Panc1 (cell line): Measurements from ENCODE around the gene BBIP1. TPM values are rescaled to one million over a fixed set of nuclear protein-coding genes. Genes with fewer than 3 reads are reported as not detected.
"Not testable (repeated sequence)": the region's sequence is repeated elsewhere in the genome, so short reads cannot be mapped to it uniquely, and the experiment has no call there.

Experiments used
- ATAC-seq: fragments of 200-7000 bp; cut with Tn5 transposase; 2 replicates; pipeline ENCODE4 v1.9.1; 2020; ENCODE audit warnings: mild to moderate bottlenecking, moderate library complexity
- BruUV-seq: library from RNA; stranded (reverse); fragments of 400-500 nt; replicated peaks from 2 replicates; lab custom pipeline; 2021; lab: Mats Ljungman, UMichigan
- CTCF ChIA-PET: fragments of 300-600 bp; sonication (Branson Sonifier 250); formaldehyde crosslinking; loops from one replicate; lab custom pipeline; 2022; ENCODE audit warnings: antibody characterized with exemption; lab: Charles Lee
- POLR2A ChIA-PET: fragments of 300-600 bp; sonication (Branson Sonifier 250); formaldehyde crosslinking; loops from one replicate; lab custom pipeline; 2022; ENCODE audit warnings: antibody characterized with exemption; lab: Charles Lee
- DNase-seq: peaks from one replicate; pipeline ENCODE4 v3.0.0-alpha.2; 2010; ENCODE audit warnings: low read depth, low spot score
- H3K27ac ChIP-seq: 2 replicates; pipeline ENCODE4 v1.5.1; 2011; ENCODE audit warnings: mild to moderate bottlenecking, low read length, inconsistent platforms
- H3K27me3 ChIP-seq: fragments of 200-500 bp; sonication (Bioruptor generic); 2 replicates; pipeline ENCODE4 v1.6.0; 2014; ENCODE audit warnings: low read length, inconsistent platforms; ENCODE audit not compliant: control insufficient read depth, insufficient read depth
- H3K36me3 ChIP-seq: fragments of 200-500 bp; sonication (Bioruptor generic); 2 replicates; pipeline ENCODE4 v1.5.1; 2014; ENCODE audit warnings: inconsistent platforms, mild to moderate bottlenecking, low read length, moderate library complexity; ENCODE audit not compliant: control insufficient read depth, insufficient read depth
- H3K4me1 ChIP-seq: 2 replicates; pipeline ENCODE4 v1.5.1; 2011; ENCODE audit warnings: inconsistent platforms, mild to moderate bottlenecking, low read length, moderate library complexity; ENCODE audit not compliant: control insufficient read depth, insufficient read depth
- H3K4me3 ChIP-seq, 2 experiments: 2 replicates each; pipeline ENCODE4 v1.5.1; 2011 to 2012; ENCODE audit warnings: low read depth in 2 of 2, low read length in 2 of 2, mild to moderate bottlenecking in 2 of 2, inconsistent platforms in 1 of 2, moderate library complexity in 1 of 2
- H3K9me3 ChIP-seq: fragments of 200-500 bp; sonication (Bioruptor generic); 2 replicates; pipeline ENCODE4 v1.5.1; 2014; ENCODE audit warnings: low read depth, mild to moderate bottlenecking, inconsistent platforms, low read length, moderate library complexity; ENCODE audit not compliant: control insufficient read depth, insufficient read depth
- POLR2AphosphoS5 ChIP-seq: IDR thresholded peaks from 2 replicates; pipeline ENCODE4 v1.6.1; 2012; ENCODE audit warnings: mild to moderate bottlenecking, low read depth, low read length, moderate library complexity
- SIN3A ChIP-seq: IDR thresholded peaks from 2 replicates; pipeline ENCODE4 v1.6.1; 2012; ENCODE audit warnings: low read depth, mild to moderate bottlenecking, low read length, moderate library complexity, borderline replicate concordance; ENCODE audit not compliant: insufficient read depth
- TCF7L2 ChIP-seq: IDR thresholded peaks from 2 replicates; pipeline ENCODE4 v1.6.1; 2011; ENCODE audit warnings: mild to moderate bottlenecking, low read depth, low read length, inconsistent platforms
- in situ Hi-C: cut with HindIII; loops from 2 replicates; pipeline ENCODE4 v1.10.0; 2016; ENCODE audit warnings: low sequenced_read_pairs, low pct_unique_long_range_greater_than_20kb
- intact Hi-C: fragments of 100-400 bp; cut with micrococcal nuclease; formaldehyde crosslinking; loops from one replicate; pipeline ENCODE4 v1.10.0; 2022; ENCODE audit not compliant: unreplicated experiment
- total RNA-seq: library from RNA; stranded (reverse); gene quantifications from one replicate; pipeline ENCODE4 v1.2.1, GENCODE V29; 2021; ENCODE audit not compliant: unreplicated experiment
- TF ChIP-seq, protein P1 (sequence below): fragments of 450-650 bp; IDR thresholded peaks from 2 replicates; pipeline ENCODE4 v1.5.1; 2017; ENCODE audit warnings: mild to moderate bottlenecking
- TF ChIP-seq, protein P2 (sequence below), 2 experiments: IDR thresholded peaks; 2 replicates each; pipeline ENCODE4 v1.6.1; 2011 to 2012; ENCODE audit warnings: low read depth in 2 of 2, control low read depth in 1 of 2, low read length in 1 of 2, mild to moderate bottlenecking in 1 of 2, moderate library complexity in 1 of 2; ENCODE audit not compliant: insufficient read depth in 1 of 2

BBIP1 gene
- total RNA-seq, 1 experiment from 2014 or later = 55.2 TPM

DNA sequence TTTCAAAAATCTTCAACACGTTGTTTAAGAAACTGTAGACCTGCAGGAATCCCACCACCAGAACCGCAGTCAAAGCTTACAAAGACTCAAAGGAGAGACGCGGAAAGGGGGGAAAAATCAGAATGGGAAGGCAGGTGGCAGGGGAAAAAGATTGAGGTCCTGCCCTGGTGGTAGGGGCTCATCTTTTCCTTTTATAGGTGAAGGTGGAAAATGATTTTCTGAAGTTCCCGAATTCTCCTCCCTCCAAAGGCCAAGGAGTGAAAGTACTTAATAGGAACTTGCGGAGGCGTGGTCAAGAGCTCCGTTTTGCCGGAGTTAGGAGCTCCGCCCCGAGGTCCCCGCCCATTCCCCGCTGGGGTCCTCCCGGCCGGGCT lies 724 bp downstream of the BBIP1 start:
- no TSS peak for BruUV-seq
- H3K9me3 ChIP-seq = no peaks in the 10 kb centered on the region
- DNase-seq (peak; percentile 79), ATAC-seq (no peak)
- intact Hi-C loops (no loop called here), in situ Hi-C loops (no loop called here)
- peaks cover 35% of the 10 kb centered on the region for H3K4me1 ChIP-seq
- H3K27ac ChIP-seq = peak overlapping the region; percentile 96
- peaks cover 6% of the 10 kb centered on the region; the same call in 1 of the 2 replicates for H3K36me3 ChIP-seq
- ChIA-PET CTCF (interaction anchor here (0.6 kb wide), 2 partner anchors 411 to 584 kb away, joined by 3 to 5 read pairs; no protein-coding TSS in a partner anchor), POLR2A (interaction anchor here (0.6 to 1.8 kb wide), 12 partner anchors 8 to 529 kb away, joined by 3 to 10 read pairs (median 4); partner anchors contain the start of gene PDCD4)
- peak overlapping the region; percentile 60 to 76 for H3K4me3 ChIP-seq
- H3K27me3 ChIP-seq = no peaks in the 10 kb centered on the region
- TF ChIP-seq SIN3A (no peak), TCF7L2 (no peak), POLR2AphosphoS5 (no peak)
- TF ChIP-seq, protein P1, sequence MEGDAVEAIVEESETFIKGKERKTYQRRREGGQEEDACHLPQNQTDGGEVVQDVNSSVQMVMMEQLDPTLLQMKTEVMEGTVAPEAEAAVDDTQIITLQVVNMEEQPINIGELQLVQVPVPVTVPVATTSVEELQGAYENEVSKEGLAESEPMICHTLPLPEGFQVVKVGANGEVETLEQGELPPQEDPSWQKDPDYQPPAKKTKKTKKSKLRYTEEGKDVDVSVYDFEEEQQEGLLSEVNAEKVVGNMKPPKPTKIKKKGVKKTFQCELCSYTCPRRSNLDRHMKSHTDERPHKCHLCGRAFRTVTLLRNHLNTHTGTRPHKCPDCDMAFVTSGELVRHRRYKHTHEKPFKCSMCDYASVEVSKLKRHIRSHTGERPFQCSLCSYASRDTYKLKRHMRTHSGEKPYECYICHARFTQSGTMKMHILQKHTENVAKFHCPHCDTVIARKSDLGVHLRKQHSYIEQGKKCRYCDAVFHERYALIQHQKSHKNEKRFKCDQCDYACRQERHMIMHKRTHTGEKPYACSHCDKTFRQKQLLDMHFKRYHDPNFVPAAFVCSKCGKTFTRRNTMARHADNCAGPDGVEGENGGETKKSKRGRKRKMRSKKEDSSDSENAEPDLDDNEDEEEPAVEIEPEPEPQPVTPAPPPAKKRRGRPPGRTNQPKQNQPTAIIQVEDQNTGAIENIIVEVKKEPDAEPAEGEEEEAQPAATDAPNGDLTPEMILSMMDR = peak; percentile 10; the same call in 1 of the 2 replicates
- TF ChIP-seq, protein P2, sequence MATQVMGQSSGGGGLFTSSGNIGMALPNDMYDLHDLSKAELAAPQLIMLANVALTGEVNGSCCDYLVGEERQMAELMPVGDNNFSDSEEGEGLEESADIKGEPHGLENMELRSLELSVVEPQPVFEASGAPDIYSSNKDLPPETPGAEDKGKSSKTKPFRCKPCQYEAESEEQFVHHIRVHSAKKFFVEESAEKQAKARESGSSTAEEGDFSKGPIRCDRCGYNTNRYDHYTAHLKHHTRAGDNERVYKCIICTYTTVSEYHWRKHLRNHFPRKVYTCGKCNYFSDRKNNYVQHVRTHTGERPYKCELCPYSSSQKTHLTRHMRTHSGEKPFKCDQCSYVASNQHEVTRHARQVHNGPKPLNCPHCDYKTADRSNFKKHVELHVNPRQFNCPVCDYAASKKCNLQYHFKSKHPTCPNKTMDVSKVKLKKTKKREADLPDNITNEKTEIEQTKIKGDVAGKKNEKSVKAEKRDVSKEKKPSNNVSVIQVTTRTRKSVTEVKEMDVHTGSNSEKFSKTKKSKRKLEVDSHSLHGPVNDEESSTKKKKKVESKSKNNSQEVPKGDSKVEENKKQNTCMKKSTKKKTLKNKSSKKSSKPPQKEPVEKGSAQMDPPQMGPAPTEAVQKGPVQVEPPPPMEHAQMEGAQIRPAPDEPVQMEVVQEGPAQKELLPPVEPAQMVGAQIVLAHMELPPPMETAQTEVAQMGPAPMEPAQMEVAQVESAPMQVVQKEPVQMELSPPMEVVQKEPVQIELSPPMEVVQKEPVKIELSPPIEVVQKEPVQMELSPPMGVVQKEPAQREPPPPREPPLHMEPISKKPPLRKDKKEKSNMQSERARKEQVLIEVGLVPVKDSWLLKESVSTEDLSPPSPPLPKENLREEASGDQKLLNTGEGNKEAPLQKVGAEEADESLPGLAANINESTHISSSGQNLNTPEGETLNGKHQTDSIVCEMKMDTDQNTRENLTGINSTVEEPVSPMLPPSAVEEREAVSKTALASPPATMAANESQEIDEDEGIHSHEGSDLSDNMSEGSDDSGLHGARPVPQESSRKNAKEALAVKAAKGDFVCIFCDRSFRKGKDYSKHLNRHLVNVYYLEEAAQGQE (IDR thresholded peaks at IDR 0.05; ENCODE audit: insufficient read depth in 1 of 2, low read depth in 2 of 2, low read length in 1 of 2) = no peak

DNA sequence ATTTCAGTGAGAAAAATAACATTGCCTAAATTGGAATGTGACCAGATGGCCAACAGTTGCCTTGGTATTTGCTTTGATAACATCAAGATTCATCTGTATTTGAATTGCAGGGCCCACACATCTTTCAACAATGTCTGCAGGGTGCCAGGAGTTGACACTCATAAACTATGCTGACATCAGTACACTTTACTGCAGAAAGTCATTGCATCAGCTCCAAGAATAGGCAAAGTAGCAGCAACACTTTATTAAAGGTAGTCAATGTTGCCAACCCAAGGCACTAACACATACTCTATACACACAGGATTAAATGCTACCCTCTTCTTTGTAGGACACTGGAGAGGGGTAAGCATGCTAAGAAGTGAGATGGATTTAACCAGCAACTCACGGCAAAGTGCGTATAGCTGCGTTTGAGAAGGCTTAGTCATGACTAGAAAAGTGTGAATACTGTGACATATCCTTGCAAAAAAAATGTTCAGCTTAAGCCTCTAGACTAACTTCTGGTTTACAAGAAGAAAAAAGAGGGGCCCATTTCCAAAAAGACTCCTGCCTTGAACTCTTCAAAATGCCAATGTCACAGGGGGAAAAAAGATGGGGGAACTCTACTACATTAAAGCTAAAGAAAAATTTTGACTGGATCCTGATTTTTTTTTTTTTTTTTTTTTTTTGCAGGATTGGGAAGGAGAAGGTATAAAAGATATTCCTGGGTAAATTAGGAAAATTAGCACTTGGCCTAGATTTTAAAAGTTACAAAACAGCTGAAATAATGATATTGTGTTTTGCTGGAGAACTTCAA lies 2.2 kb downstream of the BBIP1 start:
- intact Hi-C loops (no loop called here), in situ Hi-C loops (no loop called here)
- DNase-seq (no peak), ATAC-seq (no peak)
- Histone ChIP-seq H3K4me3 (no peak overlapping the region), H3K27ac (peak overlapping the region; percentile 96), H3K36me3 (peaks cover 6% of the 10 kb centered on the region; the same call in 1 of the 2 replicates), H3K9me3 (no peaks in the 10 kb centered on the region), H3K4me1 (peaks cover 25% of the 10 kb centered on the region), H3K27me3 (no peaks in the 10 kb centered on the region)
- BruUV-seq = no TSS peak
- POLR2A ChIA-PET = no interaction called here
- TF ChIP-seq TCF7L2 = peak; percentile 63
- TF ChIP-seq, protein P2 (IDR thresholded peaks at IDR 0.05; ENCODE audit: insufficient read depth in 1 of 2, low read depth in 2 of 2, low read length in 1 of 2) = no peak
- CTCF ChIA-PET = no interaction called here

DNA sequence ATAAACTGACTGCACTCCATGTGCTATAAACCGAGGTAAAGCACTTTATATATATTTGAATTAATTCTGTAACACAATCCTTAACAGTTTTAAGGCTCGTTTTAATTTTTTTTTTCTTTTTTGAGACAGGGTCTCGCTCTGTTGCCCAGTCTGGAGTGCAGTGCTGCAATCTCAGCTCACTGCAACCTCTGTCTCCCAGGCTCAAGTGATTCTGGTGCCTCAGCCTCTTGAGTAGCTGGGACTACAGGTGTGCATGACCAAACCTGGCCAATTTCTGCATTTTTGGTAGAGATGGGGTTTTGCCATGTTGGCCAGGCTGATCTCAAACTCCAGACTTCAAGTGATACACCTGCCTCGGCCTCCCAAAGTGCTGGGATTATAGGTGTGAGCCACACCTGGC lies 3.4 kb downstream of the BBIP1 start:
- H3K4me3 ChIP-seq, intact Hi-C loops: not testable (repeated sequence)

More for the DNA sequence above, 3.4 kb downstream of the BBIP1 start:
- DNase-seq, BruUV-seq, ATAC-seq, CTCF ChIA-PET, POLR2A ChIA-PET, H3K27me3 ChIP-seq, H3K27ac ChIP-seq, H3K9me3 ChIP-seq, H3K36me3 ChIP-seq, in situ Hi-C loops: not testable (repeated sequence)
- H3K4me1 ChIP-seq = peaks cover 21% of the 10 kb centered on the region
